HUES64 (cell line): Measurements from ENCODE around the gene ERBB4.

ENCODE experiments used
- H3K27ac ChIP-seq: 2 replicates; pipeline ENCODE4 v1.7.0; 2013; ENCODE audit warnings: low read depth, low read length, inconsistent platforms
- H3K27me3 ChIP-seq: 2 replicates; pipeline ENCODE4 v1.6.1; 2013; ENCODE audit warnings: mild to moderate bottlenecking, low read length; ENCODE audit not compliant: insufficient read depth
- H3K36me3 ChIP-seq: 2 replicates; pipeline ENCODE4 v1.6.1; 2013; ENCODE audit warnings: mild to moderate bottlenecking, low read length; ENCODE audit not compliant: insufficient read depth
- H3K4me1 ChIP-seq: 2 replicates; pipeline ENCODE4 v1.6.1; 2013; ENCODE audit warnings: mild to moderate bottlenecking, low read length, moderate library complexity; ENCODE audit not compliant: insufficient read depth
- H3K4me3 ChIP-seq: 2 replicates; pipeline ENCODE4 v1.5.1; 2013; ENCODE audit warnings: mild to moderate bottlenecking, low read length, moderate library complexity
- H3K9ac ChIP-seq: 2 replicates; pipeline ENCODE4 v1.6.1; 2013; ENCODE audit warnings: mild to moderate bottlenecking, low read depth, low read length
- H3K9me3 ChIP-seq: 2 replicates; pipeline ENCODE4 v1.6.1; 2013; ENCODE audit warnings: low read depth, low read length; ENCODE audit not compliant: insufficient read depth
- WGBS: fragments of 150-250, 120-280 bp; methylation state at CpG from one replicate; pipeline ENCODE4 v1.1.7; 2013; ENCODE audit warnings: missing lambda C conversion rate; 5-methylcytosine and 5-hydroxymethylcytosine counted together

ERBB4 gene

GRCh38 chr2:212360068-212360460, 178.5 kb downstream of the ERBB4 start:
- Histone ChIP-seq H3K4me1 (peaks cover 24% of the 10 kb centered on the region), H3K4me3 (no peak overlapping the region), H3K27me3 (no peaks in the 10 kb centered on the region), H3K36me3 (no peaks in the 10 kb centered on the region), H3K9me3 (no peaks in the 10 kb centered on the region), H3K9ac (no peak overlapping the region), H3K27ac (no peak overlapping the region)

GRCh38 chr2:212359425-212360067, 179.1 kb downstream of the ERBB4 start:
- Histone ChIP-seq H3K27me3 (no peaks in the 10 kb centered on the region), H3K9ac (no peak overlapping the region), H3K27ac (no peak overlapping the region), H3K36me3 (no peaks in the 10 kb centered on the region), H3K9me3 (no peaks in the 10 kb centered on the region), H3K4me3 (no peak overlapping the region), H3K4me1 (peaks cover 22% of the 10 kb centered on the region)
- WGBS = 55% methylated on average over 1 of the region's 3 CpGs

DNA sequence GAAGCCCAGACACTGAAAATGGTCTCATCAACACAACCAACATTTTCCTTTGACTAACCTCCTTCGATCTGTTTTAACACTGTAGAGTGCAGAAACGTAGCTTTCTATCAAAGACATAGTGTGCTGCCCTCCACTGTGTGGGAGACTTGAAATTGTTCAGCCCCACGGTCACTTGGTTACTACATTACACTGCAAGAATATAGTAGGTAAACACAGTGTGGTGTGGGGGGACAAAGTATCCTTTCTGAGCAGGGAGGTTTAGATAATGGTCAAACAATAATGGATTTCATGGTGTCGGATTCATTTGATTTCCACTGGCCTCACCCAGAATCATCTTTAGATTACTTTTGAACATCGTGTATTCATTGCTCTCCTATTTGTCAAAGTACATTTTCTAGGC, 181.0 kb downstream of the ERBB4 start:
- 90% methylated on average over 5 of the region's 5 CpGs for WGBS
- Histone ChIP-seq H3K27ac (no peak overlapping the region), H3K9ac (no peak overlapping the region), H3K9me3 (no peaks in the 10 kb centered on the region), H3K4me1 (peaks cover 12% of the 10 kb centered on the region; the same call in 1 of the 2 replicates), H3K36me3 (no peaks in the 10 kb centered on the region), H3K27me3 (no peaks in the 10 kb centered on the region), H3K4me3 (no peak overlapping the region)

GRCh38 chr2:212354382-212354781, 184.2 kb downstream of the ERBB4 start:
- H3K9me3 ChIP-seq = no peaks in the 10 kb centered on the region
- H3K4me1 ChIP-seq = no peaks in the 10 kb centered on the region; the same call in 1 of the 2 replicates
- H3K4me3 ChIP-seq = no peak overlapping the region
- H3K36me3 ChIP-seq = no peaks in the 10 kb centered on the region
- no peak overlapping the region for H3K9ac ChIP-seq
- H3K27ac ChIP-seq = no peak overlapping the region
- H3K27me3 ChIP-seq = no peaks in the 10 kb centered on the region

- no peaks in the 10 kb centered on the region for H3K9me3 ChIP-seq
- WGBS = 98% methylated on average over 2 of the region's 4 CpGs
- no peak overlapping the region for H3K27ac ChIP-seq
- no peaks in the 10 kb centered on the region for H3K4me1 ChIP-seq
- no peaks in the 10 kb centered on the region for H3K36me3 ChIP-seq
- no peak overlapping the region for H3K4me3 ChIP-seq
- H3K27me3 ChIP-seq = no peaks in the 10 kb centered on the region
- no peak overlapping the region for H3K9ac ChIP-seq
Observed at GRCh38 chr2:212348501-212348900, 190.1 kb downstream of the ERBB4 start.

- no CpG with 5 or more reads among the region's 2 CpGs for WGBS
- no peaks in the 10 kb centered on the region for H3K9me3 ChIP-seq
- no peaks in the 10 kb centered on the region for H3K27me3 ChIP-seq
- H3K27ac ChIP-seq = no peak overlapping the region
- no peaks in the 10 kb centered on the region for H3K4me1 ChIP-seq
- H3K9ac ChIP-seq = no peak overlapping the region
- H3K4me3 ChIP-seq = no peak overlapping the region
- H3K36me3 ChIP-seq = no peaks in the 10 kb centered on the region
Observed at GRCh38 chr2:212346865-212347264, 191.7 kb downstream of the ERBB4 start.

GRCh38 chr2:212345966-212346365, 192.6 kb downstream of the ERBB4 start:
- Histone ChIP-seq H3K4me1 (no peaks in the 10 kb centered on the region), H3K27me3 (no peaks in the 10 kb centered on the region), H3K4me3 (no peak overlapping the region), H3K9ac (no peak overlapping the region), H3K27ac (no peak overlapping the region), H3K36me3 (no peaks in the 10 kb centered on the region), H3K9me3 (no peaks in the 10 kb centered on the region)
- WGBS = no CpG with 5 or more reads among the region's 1 CpG

DNA sequence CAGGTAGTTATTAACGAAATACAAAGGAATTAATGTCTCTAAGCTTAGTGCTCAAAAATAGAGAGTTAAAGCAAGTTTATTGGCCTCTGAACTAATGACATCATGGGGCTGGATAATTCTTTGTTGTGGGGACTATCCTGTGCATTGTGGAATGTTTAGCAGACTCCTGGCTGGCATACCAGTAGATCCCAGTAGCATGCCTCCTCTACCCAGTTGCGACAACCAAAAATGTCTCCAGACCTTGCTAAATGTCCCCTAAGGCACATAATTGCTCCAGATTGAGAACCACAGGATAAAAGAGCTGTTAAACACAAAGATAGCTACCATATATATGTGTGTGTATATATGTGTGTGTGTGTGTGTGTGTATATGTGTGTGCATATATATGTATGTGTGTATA, 194.5 kb downstream of the ERBB4 start:
- 95% methylated on average over 2 of the region's 2 CpGs for WGBS
- H3K9me3 ChIP-seq = no peaks in the 10 kb centered on the region

GRCh38 chr2:212343167-212343566, 195.4 kb downstream of the ERBB4 start:
- Histone ChIP-seq H3K9me3 (no peaks in the 10 kb centered on the region), H3K36me3 (no peaks in the 10 kb centered on the region), H3K27me3 (no peaks in the 10 kb centered on the region), H3K4me1 (no peaks in the 10 kb centered on the region; the same call in 1 of the 2 replicates), H3K4me3 (no peak overlapping the region), H3K27ac (no peak overlapping the region), H3K9ac (no peak overlapping the region)
- 94% methylated on average over 2 of the region's 2 CpGs for WGBS

More for the DNA sequence above, 194.5 kb downstream of the ERBB4 start:
- Histone ChIP-seq H3K27me3 (no peaks in the 10 kb centered on the region), H3K27ac (no peak overlapping the region), H3K4me3 (no peak overlapping the region), H3K9ac (no peak overlapping the region), H3K4me1 (no peaks in the 10 kb centered on the region; the same call in 1 of the 2 replicates), H3K36me3 (no peaks in the 10 kb centered on the region)

DNA sequence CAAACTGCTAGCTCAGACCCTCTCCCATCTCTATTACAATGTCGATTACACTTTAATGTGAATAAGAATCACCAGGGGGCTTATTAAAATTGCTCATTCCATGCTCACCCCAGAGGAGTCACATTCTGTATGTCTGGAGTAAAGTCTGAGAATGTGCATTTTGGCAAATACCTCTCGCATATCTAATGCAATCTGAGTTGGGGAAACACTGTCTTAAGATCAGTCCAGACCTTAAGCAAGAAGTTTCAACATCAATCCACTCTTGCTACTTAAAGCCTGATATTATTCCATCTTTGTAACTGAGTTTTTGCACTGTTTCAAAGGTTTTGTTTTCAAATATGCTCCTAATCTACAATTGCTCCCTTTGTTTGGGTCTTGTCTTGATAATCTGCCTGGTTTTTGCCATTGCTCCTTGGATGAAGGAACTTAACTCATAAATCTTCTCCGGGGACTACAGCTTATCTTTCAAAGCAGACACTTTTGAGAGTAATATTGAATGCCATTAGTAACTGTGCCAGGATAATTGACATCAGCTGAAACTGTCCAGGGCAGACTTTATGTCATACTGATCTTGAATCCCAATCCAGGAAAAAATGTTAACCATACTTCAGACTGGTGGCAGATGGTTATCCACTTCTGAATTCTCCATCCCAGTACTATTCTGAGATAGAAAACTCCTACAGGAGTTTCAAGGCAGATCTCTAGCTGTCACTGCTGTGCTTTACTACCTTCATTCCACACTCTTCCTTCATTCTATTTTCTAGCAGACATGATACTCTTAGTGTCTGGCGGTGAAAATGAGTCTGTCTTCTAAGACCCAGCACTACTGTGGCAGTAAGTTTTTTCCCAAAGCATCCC, 200.9 kb downstream of the ERBB4 start:
- Histone ChIP-seq H3K9ac (no peak overlapping the region), H3K9me3 (no peaks in the 10 kb centered on the region), H3K27me3 (no peaks in the 10 kb centered on the region), H3K27ac (no peak overlapping the region), H3K4me1 (peaks cover 6% of the 10 kb centered on the region), H3K4me3 (no peak overlapping the region), H3K36me3 (no peaks in the 10 kb centered on the region)
- WGBS = 93% methylated on average over 4 of the region's 4 CpGs

- Histone ChIP-seq H3K9ac (no peak overlapping the region), H3K27me3 (no peaks in the 10 kb centered on the region), H3K36me3 (no peaks in the 10 kb centered on the region), H3K4me3 (no peak overlapping the region), H3K9me3 (no peaks in the 10 kb centered on the region), H3K4me1 (peaks cover 6% of the 10 kb centered on the region), H3K27ac (no peak overlapping the region)
- no CpG with 5 or more reads among the region's 2 CpGs for WGBS
Observed at GRCh38 chr2:212337036-212337435, 201.6 kb downstream of the ERBB4 start.
